Stimulated activated CD8-positive, alpha-beta memory T cell treated with anti-CD3 and anti-CD28 coated beads, Interleukin-7, amount 100 ng/mL, for 24 hours (primary cell): ENCODE results near the gene VEGFC.

Experiments used
- DNase-seq: peaks from one replicate; pipeline ENCODE4 v3.0.0-alpha.2; 2020; ENCODE audit warnings: low read depth

Gene VEGFC

GRCh38 chr4:176760471-176760870 is 32.3 kb downstream of the VEGFC start:
- DNase-seq: no peak

DNA sequence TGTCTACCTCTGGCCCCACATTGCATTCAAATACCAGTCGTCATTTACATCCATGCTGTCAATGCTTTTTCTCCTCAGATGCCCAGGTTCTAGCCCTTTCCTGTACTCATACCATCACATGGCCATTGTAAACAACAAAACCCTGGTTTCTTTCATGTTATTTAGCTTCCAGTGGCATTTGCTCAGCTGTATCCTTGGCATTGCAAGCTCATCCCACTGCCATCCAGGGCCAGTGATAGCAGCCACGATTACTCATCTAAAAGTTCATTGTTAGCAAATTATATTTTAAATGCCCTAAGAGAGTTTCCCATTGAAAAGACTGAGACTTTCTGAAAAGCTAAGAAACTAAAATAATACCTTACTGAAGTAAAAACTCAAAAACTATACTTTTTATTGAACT is 34.0 kb downstream of the VEGFC start:
- no peak for DNase-seq

DNA sequence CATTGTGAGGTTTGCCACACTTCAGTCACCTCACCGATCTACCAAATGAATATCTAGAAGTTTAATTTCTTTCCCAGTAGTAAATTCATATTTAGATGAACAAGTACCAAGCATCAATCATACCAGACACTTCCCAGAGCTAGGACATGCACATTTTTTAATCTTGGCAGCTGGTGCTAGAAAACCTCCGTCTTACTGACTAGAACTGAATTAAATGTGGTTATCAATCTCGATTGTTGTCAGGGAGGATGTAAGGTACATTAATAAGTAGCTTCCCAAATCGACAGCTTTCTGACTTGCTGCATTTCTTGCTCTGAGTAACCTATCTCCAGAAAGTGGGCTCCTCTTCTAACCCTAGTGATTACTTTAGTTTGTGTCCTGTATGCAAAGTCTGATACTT is 34.4 kb downstream of the VEGFC start:
- no peak for DNase-seq

GRCh38 chr4:176755613-176756012 is 37.1 kb downstream of the VEGFC start:
- DNase-seq: no peak

DNA sequence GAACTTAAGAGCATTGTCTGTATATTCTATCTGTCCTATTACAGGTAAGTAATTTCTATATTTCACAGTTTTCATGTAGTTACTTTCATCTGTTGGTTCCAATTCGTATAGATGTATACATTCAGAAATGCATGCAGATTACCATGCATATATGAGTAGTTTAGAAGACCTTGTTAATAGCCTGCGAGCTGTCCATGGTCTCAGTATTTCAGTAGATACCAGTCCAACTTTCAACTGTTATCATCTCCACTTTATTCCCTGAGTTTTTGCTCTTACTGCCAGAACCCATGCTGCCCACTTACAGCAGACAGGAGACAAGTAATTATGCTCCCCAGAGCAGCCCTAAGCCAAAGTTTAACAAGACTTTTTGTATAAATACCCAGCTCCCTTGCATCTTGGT is 37.7 kb downstream of the VEGFC start:
- no peak for DNase-seq

GRCh38 chr4:176753049-176753448 is 39.7 kb downstream of the VEGFC start:
- no peak for DNase-seq

- no peak for DNase-seq
Measured at GRCh38 chr4:176752191-176752749, 40.5 kb downstream of the VEGFC start.

GRCh38 chr4:176751061-176751460 is 41.7 kb downstream of the VEGFC start:
- DNase-seq: no peak

GRCh38 chr4:176746846-176747245 is 45.9 kb downstream of the VEGFC start:
- no peak for DNase-seq

GRCh38 chr4:176745902-176746301 is 46.8 kb downstream of the VEGFC start:
- DNase-seq: no peak

GRCh38 chr4:176744091-176744490 is 48.6 kb downstream of the VEGFC start:
- no peak for DNase-seq

DNA sequence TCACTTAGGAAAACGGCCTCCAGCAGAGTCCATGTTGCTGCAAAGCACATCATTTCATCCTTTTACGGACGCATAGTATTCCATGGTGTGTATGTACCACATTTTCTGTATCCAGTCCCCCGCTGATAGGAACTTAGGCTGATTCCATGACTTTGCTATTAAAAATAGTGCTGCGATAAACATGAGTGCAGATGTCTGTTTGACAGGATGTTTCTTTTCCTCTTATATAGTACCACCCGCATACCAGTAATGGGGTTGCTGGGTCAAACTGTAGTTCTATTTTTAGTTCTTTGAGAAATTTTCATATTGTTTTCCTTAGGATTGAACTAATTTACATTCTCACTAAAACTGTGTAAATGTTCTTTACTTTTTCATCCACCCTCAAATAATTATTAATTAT is 50.5 kb downstream of the VEGFC start:
- DNase-seq: no peak

GRCh38 chr4:176741253-176741652 is 51.5 kb downstream of the VEGFC start:
- no peak for DNase-seq

GRCh38 chr4:176735300-176735699 is 57.4 kb downstream of the VEGFC start:
- no peak for DNase-seq

DNA sequence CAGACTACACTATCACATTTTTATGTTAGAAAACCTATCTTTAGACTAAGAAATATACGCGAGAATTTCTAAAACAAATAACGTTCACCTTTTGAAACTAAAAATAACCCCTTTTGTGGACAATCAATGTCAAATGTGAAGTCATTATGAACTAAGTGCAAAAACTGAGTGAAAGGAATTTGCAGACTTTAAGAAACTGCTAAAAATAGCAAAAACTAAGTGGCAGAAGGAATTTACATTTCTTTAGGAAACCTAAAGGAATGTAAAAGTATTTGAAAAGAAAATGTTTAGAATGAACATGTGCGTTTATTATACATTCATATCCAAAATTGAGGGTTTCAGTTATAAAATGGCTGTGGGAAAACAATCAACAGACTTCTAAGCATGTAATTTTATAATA is 58.3 kb downstream of the VEGFC start:
- no peak for DNase-seq

GRCh38 chr4:176729489-176729888 is 63.2 kb downstream of the VEGFC start:
- DNase-seq: no peak

DNA sequence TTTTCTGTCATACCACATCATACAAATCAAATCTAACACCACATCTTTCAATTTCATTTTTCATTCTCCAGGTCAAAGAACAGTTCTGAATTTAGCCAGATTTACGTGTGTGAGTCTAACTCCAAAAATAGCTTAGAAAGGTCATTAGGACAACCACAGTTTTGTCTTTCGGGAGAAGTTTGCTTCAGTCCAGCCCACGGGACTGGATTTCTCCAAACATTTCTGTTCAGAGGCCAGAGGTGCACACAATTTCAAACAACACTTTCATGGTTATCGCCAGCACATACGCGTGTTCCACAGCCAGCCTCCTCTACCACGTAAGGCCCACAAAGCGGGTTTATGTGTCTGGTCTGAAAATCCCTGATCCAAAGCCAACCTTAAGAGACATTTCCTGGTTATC is 65.9 kb downstream of the VEGFC start:
- DNase-seq: no peak

GRCh38 chr4:176721459-176721858 is 71.3 kb downstream of the VEGFC start:
- DNase-seq: no peak

DNA sequence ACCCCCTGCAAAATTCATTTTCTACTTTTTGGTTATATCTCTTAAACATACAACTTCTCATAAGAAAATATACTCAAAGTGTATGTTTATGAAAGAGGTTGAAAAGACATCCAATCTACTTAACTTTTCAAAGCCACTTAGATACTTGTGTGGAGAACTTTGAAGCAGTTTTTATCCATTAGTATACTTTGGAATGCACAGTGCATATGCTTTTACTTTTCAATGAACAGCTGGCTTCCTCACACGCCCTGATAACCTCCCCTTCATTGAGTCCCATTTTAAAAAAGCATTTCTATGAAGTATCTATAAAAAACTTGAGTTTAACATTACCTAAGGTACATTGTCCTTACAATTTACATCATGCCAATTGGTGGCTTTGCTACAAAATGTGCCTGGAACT is 73.8 kb downstream of the VEGFC start:
- DNase-seq: no peak

DNA sequence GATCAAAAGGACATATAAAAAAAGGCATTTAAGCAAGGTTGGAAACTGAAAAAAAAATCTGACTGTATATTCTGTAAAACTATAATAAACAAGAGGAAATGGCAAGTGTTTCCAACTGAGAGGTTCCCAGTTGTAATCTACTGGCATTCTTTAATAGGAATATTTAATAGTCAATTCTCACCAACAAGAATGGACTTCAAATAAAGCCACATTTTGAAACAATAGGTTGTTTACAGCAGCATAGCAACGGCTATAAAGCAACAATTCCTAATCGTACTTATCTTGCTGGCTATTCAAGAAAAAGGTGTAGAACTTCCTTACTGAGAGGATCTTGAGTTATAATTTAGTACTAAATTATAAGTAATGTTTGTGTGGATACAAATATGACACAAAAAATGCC is 75.5 kb downstream of the VEGFC start:
- no peak for DNase-seq

DNA sequence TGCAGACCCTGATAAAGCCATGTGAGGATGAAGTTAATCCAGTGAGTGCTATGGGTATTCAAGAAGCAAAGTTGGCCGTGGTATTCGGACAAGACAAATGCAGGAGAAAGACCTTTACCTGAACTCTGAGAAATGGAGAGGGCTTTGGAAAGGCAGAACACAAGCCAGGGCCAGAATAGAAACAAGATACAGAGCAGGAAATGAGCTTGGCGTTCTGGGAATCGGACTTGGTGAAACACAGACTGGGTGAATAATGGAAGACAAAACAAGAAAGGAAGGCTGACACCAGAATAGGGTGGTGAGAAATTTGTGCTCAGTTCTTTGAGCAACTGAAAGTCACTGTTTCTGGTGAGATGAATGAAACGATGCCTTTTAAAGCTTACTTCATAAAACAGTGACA is 83.3 kb downstream of the VEGFC start:
- DNase-seq: no peak

DNA sequence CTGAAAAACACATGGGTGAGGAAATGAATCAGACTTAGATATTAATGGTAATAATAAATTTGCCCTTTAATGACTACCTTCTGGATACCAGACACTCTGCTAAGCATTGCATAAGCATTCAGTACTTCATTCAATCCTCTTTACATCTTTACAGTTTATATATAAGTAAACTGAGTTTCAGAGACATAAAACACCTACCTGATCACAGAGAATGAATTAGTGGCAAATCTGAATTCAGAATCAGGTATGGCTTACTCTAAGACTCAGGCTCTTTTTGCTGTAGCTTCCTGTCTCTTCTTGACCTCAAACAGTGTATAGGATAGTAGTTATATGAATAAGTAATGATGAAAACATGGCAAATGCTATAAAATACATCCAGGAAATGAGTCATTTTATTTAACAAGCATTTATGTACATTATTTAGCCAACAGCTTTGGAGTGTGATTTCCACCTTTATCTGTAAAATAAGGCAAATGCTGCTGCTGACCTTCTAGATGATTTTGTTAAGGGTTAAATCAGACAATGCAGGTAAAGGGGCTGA is 83.9 kb downstream of the VEGFC start:
- DNase-seq: no peak

- no peak for DNase-seq
Measured at GRCh38 chr4:176690716-176691115, 102.0 kb downstream of the VEGFC start.

- DNase-seq: no peak
Measured at GRCh38 chr4:176680668-176681180, 112.0 kb downstream of the VEGFC start.
